GM06990 (cell line): ENCODE results near the gene GLP2R.
"Not testable (repeated sequence)": the region's sequence is repeated elsewhere in the genome, so short reads cannot be mapped to it uniquely, and the experiment has no call there.

Source experiments
- DNase-seq: peaks from one replicate; pipeline ENCODE4 v3.0.0-alpha.2; 2011; ENCODE audit not compliant: insufficient read length; ENCODE audit errors: extremely low read depth
- H3K27me3 ChIP-seq: replicated peaks from 2 replicates; pipeline ENCODE4 v1.6.0; 2011; ENCODE audit warnings: low read length; ENCODE audit not compliant: control insufficient read depth, insufficient read depth
- H3K36me3 ChIP-seq: 2 replicates; pipeline ENCODE4 v1.5.1; 2011; ENCODE audit warnings: low read length; ENCODE audit not compliant: control insufficient read depth, insufficient read depth
- H3K4me3 ChIP-seq: replicated peaks from 2 replicates; pipeline ENCODE4 v1.5.1; 2011; ENCODE audit warnings: low read depth, mild to moderate bottlenecking, control low read depth, low read length
- CTCF ChIP-seq: IDR thresholded peaks from 2 replicates; pipeline ENCODE4 v1.5.1; 2011; ENCODE audit warnings: low read length, control low read depth, mild to moderate bottlenecking, inconsistent platforms; ENCODE audit not compliant: insufficient read depth, poor library complexity, severe bottlenecking

Gene GLP2R, protein sequence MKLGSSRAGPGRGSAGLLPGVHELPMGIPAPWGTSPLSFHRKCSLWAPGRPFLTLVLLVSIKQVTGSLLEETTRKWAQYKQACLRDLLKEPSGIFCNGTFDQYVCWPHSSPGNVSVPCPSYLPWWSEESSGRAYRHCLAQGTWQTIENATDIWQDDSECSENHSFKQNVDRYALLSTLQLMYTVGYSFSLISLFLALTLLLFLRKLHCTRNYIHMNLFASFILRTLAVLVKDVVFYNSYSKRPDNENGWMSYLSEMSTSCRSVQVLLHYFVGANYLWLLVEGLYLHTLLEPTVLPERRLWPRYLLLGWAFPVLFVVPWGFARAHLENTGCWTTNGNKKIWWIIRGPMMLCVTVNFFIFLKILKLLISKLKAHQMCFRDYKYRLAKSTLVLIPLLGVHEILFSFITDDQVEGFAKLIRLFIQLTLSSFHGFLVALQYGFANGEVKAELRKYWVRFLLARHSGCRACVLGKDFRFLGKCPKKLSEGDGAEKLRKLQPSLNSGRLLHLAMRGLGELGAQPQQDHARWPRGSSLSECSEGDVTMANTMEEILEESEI

GRCh38 chr17:9825641-9826150 lies at the start of gene GLP2R:
Gene GLP2R (plus strand): TSS chr17:9825924. CDS start chr17:9826064, 140 bp downstream.
- TF ChIP-seq CTCF = no peak
- no peak within 1 kb of the TSS for H3K4me3 ChIP-seq
- H3K27me3 ChIP-seq = no peaks in the 10 kb centered on the region; the same call in 1 of the 2 replicates
- H3K36me3 ChIP-seq = no peaks in the 10 kb centered on the region
- DNase-seq = no peak

DNA sequence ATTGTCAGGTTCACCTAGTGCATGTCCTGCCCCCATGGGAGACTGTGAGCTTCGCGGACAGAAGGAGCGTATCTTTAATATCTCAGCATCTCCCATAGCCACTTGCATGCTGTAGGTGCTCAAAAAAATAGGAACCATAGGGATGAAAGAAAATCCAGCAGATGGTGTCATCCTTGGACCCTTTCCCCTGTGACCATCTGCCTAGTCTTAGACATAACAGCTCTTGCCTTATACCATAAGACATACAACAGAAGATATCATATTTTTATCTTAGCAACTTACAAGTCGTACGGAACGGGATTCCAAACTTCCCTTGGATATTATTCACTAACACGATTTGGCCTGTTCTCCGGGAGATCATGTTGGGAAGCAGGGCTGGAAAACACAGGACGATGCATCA lies 48.8 kb upstream of the GLP2R start:
- no peak for TF ChIP-seq CTCF
- Histone ChIP-seq H3K4me3 (no peak overlapping the region), H3K36me3 (no peaks in the 10 kb centered on the region), H3K27me3 (no peaks in the 10 kb centered on the region; the same call in 1 of the 2 replicates)
- no peak for DNase-seq

DNA sequence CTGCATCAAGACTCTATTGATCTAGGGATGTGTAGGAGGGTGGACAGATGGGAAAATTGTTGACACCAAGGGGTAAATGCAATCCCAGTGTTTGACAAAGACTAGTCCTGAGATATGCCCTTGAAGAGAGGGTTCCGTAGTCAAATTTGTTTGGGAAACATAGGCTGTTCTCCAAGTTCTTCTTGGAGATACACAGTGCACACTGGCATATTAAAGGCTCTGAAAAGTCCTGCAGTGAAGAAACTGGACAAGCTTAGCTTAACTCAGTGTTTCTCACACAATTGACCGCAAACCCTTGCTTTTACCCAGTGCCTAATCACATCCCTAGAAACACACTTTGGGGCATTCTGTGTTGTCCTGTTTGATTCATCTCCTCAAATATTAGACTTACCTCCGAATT lies 45.2 kb upstream of the GLP2R start:
- DNase-seq = no peak
- H3K4me3 ChIP-seq = no peak overlapping the region
- H3K36me3 ChIP-seq = no peaks in the 10 kb centered on the region
- H3K27me3 ChIP-seq = no peaks in the 10 kb centered on the region; the same call in 1 of the 2 replicates
- TF ChIP-seq CTCF = no peak

DNA sequence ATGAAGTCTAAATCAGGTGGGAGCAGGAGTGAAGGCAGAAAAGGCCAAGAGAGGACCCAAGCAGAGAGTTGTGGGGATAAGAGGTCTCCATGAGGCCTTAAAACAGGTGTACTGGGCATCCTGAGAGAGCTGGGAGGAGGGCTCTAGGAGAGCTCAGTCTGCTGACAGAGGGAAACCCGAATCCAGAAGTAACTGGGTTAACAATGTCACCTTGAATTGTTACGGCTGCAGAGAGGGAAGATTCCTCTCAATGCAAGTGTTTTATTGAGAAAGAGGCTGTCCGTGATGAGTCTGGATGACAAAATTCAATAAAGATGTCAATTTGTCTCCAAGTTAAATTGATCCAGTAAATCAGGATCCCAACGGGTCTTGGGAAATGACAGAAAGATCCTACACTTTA lies 42.7 kb upstream of the GLP2R start:
- H3K36me3 ChIP-seq = no peaks in the 10 kb centered on the region
- H3K27me3 ChIP-seq = no peaks in the 10 kb centered on the region; the same call in 1 of the 2 replicates
- TF ChIP-seq CTCF = no peak
- H3K4me3 ChIP-seq = no peak overlapping the region
- DNase-seq = no peak

GRCh38 chr17:9783465-9783864 lies 42.3 kb upstream of the GLP2R start:
- not testable (repeated sequence) for H3K36me3 ChIP-seq, H3K27me3 ChIP-seq, H3K4me3 ChIP-seq, DNase-seq

DNA sequence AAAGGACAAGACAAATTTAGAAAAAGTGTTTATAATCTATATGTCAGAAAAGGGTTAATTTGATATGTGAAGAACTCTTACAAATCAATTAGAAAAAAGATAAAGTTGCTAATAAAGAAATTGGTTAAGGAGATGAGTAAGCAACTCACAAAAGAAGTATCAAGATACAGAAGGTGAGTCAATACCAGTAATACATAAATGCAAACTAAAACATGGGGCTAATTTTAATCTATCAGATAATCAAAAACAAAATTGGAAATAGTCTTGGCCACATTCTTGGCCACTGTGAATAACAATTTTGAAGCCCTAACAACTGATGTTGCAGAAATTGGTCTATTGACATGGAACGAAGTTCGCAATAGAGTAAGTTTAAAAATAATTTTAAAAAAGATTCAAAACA lies 41.2 kb upstream of the GLP2R start:
- Histone ChIP-seq H3K27me3 (no peaks in the 10 kb centered on the region; the same call in 1 of the 2 replicates), H3K36me3 (no peaks in the 10 kb centered on the region), H3K4me3 (no peak overlapping the region)
- TF ChIP-seq CTCF = no peak
- DNase-seq = no peak
